H1 (cell line): ENCODE measurements around the gene SIK2. TPM values are rescaled to one million over a fixed set of nuclear protein-coding genes. Genes with fewer than 3 reads are reported as not detected.

Source experiments
- CTCF ChIA-PET: fragments of 300-600 bp; sonication (Branson Sonifier 250); formaldehyde crosslinking; loops from one replicate; lab custom pipeline; 2021; ENCODE audit not compliant: partially characterized antibody; lab: Charles Lee
- POLR2A ChIA-PET: fragments of 300-600 bp; sonication (Branson Sonifier 250); formaldehyde crosslinking; loops from one replicate; lab custom pipeline; 2021; ENCODE audit warnings: inconsistent platforms; ENCODE audit not compliant: partially characterized antibody; lab: Charles Lee
- DNase-seq, 2 experiments: peaks; one replicate each; pipeline versions ENCODE4 v3.0.0 to v3.0.0-alpha.2; 2010 to 2022; ENCODE audit warnings: low spot score in 2 of 2, low read depth in 1 of 2, mixed read lengths in 1 of 2
- FAIRE-seq: peaks from 2 replicates; lab custom pipeline; 2011; peaks lifted over from hg19 to GRCh38; lab: Jason Lieb, UNC
- H2AFZ ChIP-seq: 2 replicates; pipeline ENCODE4 v1.8.1; 2012; ENCODE audit warnings: low read length, inconsistent platforms
- H2AK5ac ChIP-seq: 2 replicates; pipeline ENCODE4 v1.6.1; 2013; ENCODE audit warnings: low read depth, low read length
- H2BK120ac ChIP-seq: replicated peaks from 2 replicates; pipeline ENCODE3; 2013; ENCODE audit warnings: low read depth, low read length, inconsistent platforms
- H2BK12ac ChIP-seq: 2 replicates; pipeline ENCODE4 v1.6.1; 2013; ENCODE audit warnings: low read depth, low read length
- H2BK15ac ChIP-seq: 2 replicates; pipeline ENCODE4 v1.6.1; 2013; ENCODE audit warnings: low read length
- H2BK20ac ChIP-seq: 2 replicates; pipeline ENCODE4 v1.6.1; 2013; ENCODE audit warnings: low read length
- H2BK5ac ChIP-seq: 2 replicates; pipeline ENCODE4 v1.6.1; 2013; ENCODE audit warnings: low read depth, low read length
- H3K14ac ChIP-seq: 2 replicates; pipeline ENCODE4 v1.6.1; 2013; ENCODE audit warnings: inconsistent platforms; ENCODE audit not compliant: insufficient read length
- H3K18ac ChIP-seq: 2 replicates; pipeline ENCODE4 v1.6.1; 2013; ENCODE audit warnings: low read length; ENCODE audit errors: extremely low read depth
- H3K23ac ChIP-seq: 2 replicates; pipeline ENCODE4 v1.6.1; 2013; ENCODE audit warnings: inconsistent platforms; ENCODE audit not compliant: insufficient read length
- H3K23me2 ChIP-seq: 2 replicates; pipeline ENCODE4 v1.6.1; 2013; ENCODE audit warnings: low read depth, low read length
- H3K27ac ChIP-seq: 2 replicates; pipeline ENCODE4 v1.6.1; 2011; ENCODE audit warnings: low read depth, low read length, inconsistent platforms
- H3K27me3 ChIP-seq, 4 experiments: replicated peaks in 1 of 4; 1 replicate in 1 of 4; 2 replicates in 3 of 4; pipeline versions ENCODE4 v1.6.1 to v1.8.1; 2011 to 2013; ENCODE audit warnings: low read length in 3 of 4, mild to moderate bottlenecking in 3 of 4, inconsistent platforms in 2 of 4, mixed read lengths in 2 of 4, moderate library complexity in 1 of 4; ENCODE audit not compliant: control insufficient read depth in 3 of 4, insufficient read depth in 3 of 4; ENCODE audit errors: extremely low read depth in 1 of 4
- H3K36me3 ChIP-seq, 4 experiments: 2 replicates each; pipeline versions ENCODE4 v1.6.1 to v1.8.1; 2011 to 2013; ENCODE audit warnings: mild to moderate bottlenecking in 4 of 4, low read length in 3 of 4, moderate library complexity in 2 of 4, control low read depth in 1 of 4, inconsistent platforms in 1 of 4; ENCODE audit not compliant: insufficient read depth in 4 of 4, control insufficient read depth in 2 of 4
- H3K4ac ChIP-seq: replicated peaks from 2 replicates; pipeline ENCODE3; 2013; ENCODE audit warnings: low read length, low read depth, mixed read lengths, inconsistent platforms; ENCODE audit not compliant: insufficient read length
- H3K4me1 ChIP-seq, 4 experiments: replicated peaks in 1 of 4; 1 replicate in 1 of 4; 2 replicates in 3 of 4; pipeline versions ENCODE4 v1.6.1 to v1.8.1; 2011 to 2013; ENCODE audit warnings: low read length in 3 of 4, inconsistent platforms in 2 of 4, mixed read lengths in 1 of 4; ENCODE audit not compliant: insufficient read depth in 4 of 4, control insufficient read depth in 3 of 4
- H3K4me2 ChIP-seq, 2 experiments: 2 replicates each; pipeline versions ENCODE4 v1.6.1 to v1.8.1; 2011 to 2013; ENCODE audit warnings: low read depth in 2 of 2, low read length in 2 of 2, control low read depth in 1 of 2, inconsistent platforms in 1 of 2, mild to moderate bottlenecking in 1 of 2; ENCODE audit not compliant: insufficient read depth in 1 of 2
- H3K4me3 ChIP-seq, 4 experiments: fragments of 200-600, 300-600 bp in 1 of 4; sonication (generic), shearing (Covaris generic), sonication (Bioruptor Twin) in 1 of 4; 2 replicates each; pipeline versions ENCODE4 v1.5.1 to v1.8.1; 2011 to 2016; ENCODE audit warnings: low read length in 4 of 4, low read depth in 3 of 4, control low read depth in 2 of 4, inconsistent platforms in 2 of 4, mild to moderate bottlenecking in 2 of 4, mixed read lengths in 1 of 4, moderate library complexity in 1 of 4; ENCODE audit not compliant: insufficient read depth in 2 of 4; ENCODE audit errors: extremely low read depth in 1 of 4
- H3K56ac ChIP-seq: replicated peaks from 2 replicates; pipeline ENCODE3; 2013; ENCODE audit warnings: low read depth, mild to moderate bottlenecking, mixed read lengths, low read length, inconsistent platforms; ENCODE audit not compliant: insufficient read length
- H3K79me1 ChIP-seq: 2 replicates; pipeline ENCODE4 v1.6.1; 2013; ENCODE audit warnings: low read depth, low read length, control low read depth
- H3K79me2 ChIP-seq, 2 experiments: 2 replicates each; pipeline versions ENCODE4 v1.6.1 to v1.8.1; 2012 to 2013; ENCODE audit warnings: low read length in 2 of 2, mild to moderate bottlenecking in 2 of 2, inconsistent platforms in 1 of 2; ENCODE audit not compliant: insufficient read depth in 2 of 2, control insufficient read depth in 1 of 2
- H3K9ac ChIP-seq, 4 experiments: replicated peaks in 1 of 4; 1 replicate in 1 of 4; 2 replicates in 3 of 4; pipeline versions ENCODE4 v1.6.1 to v1.8.1; 2011 to 2013; ENCODE audit warnings: low read depth in 3 of 4, low read length in 3 of 4, control low read depth in 2 of 4, mild to moderate bottlenecking in 2 of 4, moderate library complexity in 2 of 4, inconsistent platforms in 1 of 4; ENCODE audit errors: extremely low read depth in 1 of 4
- H3K9me3 ChIP-seq, 2 experiments: 2 replicates each; pipeline versions ENCODE4 v1.6.1 to v1.8.1; 2012 to 2013; ENCODE audit warnings: mild to moderate bottlenecking in 2 of 2, moderate library complexity in 2 of 2, control low read depth in 1 of 2, inconsistent platforms in 1 of 2, low read depth in 1 of 2, low read length in 1 of 2, mixed read lengths in 1 of 2; ENCODE audit not compliant: insufficient read depth in 2 of 2
- H4K20me1 ChIP-seq, 2 experiments: replicated peaks in 1 of 2; 2 replicates each; pipeline versions ENCODE3 to v1.8.1; 2011 to 2013; ENCODE audit warnings: inconsistent platforms in 2 of 2, low read length in 2 of 2, mild to moderate bottlenecking in 1 of 2; ENCODE audit not compliant: insufficient read depth in 2 of 2, control insufficient read depth in 1 of 2
- H4K5ac ChIP-seq: 2 replicates; pipeline ENCODE4 v1.6.1; 2013; ENCODE audit warnings: low read length, low read depth, mixed read lengths, inconsistent platforms; ENCODE audit not compliant: insufficient read length
- H4K8ac ChIP-seq: 2 replicates; pipeline ENCODE4 v1.8.0; 2013; ENCODE audit warnings: mild to moderate bottlenecking, moderate library complexity, low read length, inconsistent platforms; ENCODE audit not compliant: insufficient read depth; ENCODE audit errors: extremely low read depth
- H4K91ac ChIP-seq: replicated peaks from 2 replicates; pipeline ENCODE3; 2013; ENCODE audit warnings: low read length, mixed read lengths, inconsistent platforms; ENCODE audit not compliant: insufficient read length
- FOSL1 ChIP-seq: IDR thresholded peaks from 2 replicates; pipeline ENCODE4 v1.6.1; 2011; ENCODE audit warnings: mild to moderate bottlenecking, low read depth, low read length, moderate library complexity; ENCODE audit not compliant: insufficient read depth
- NANOG ChIP-seq: IDR thresholded peaks from 2 replicates; pipeline ENCODE4 v1.6.1; 2011; ENCODE audit warnings: low read length, low read depth, mild to moderate bottlenecking, inconsistent platforms; ENCODE audit not compliant: insufficient read depth, poor library complexity, severe bottlenecking
- RAD21 ChIP-seq, 2 experiments: IDR thresholded peaks in 1 of 2; conservative IDR thresholded peaks in 1 of 2; 2 replicates each; pipeline ENCODE4 v1.6.1; 2011; ENCODE audit warnings: low read depth in 2 of 2, low read length in 2 of 2, improper control_type of control experiment in 1 of 2, inconsistent platforms in 1 of 2, mild to moderate bottlenecking in 1 of 2, moderate library complexity in 1 of 2
- SIX5 ChIP-seq: IDR thresholded peaks from 2 replicates; pipeline ENCODE4 v1.6.1; 2011; ENCODE audit warnings: mild to moderate bottlenecking, low read depth, low read length
- WGBS, 2 experiments: shearing (Covaris generic) in 1 of 2; methylation state at CpG; one replicate each; pipeline versions ENCODE4 v1.1.6 to v1.1.7; 2013 to 2015; ENCODE audit warnings: low lambda C conversion rate in 2 of 2, mixed read lengths in 2 of 2, inconsistent platforms in 1 of 2, low coverage in 1 of 2, missing lambda C conversion rate in 1 of 2; ENCODE audit not compliant: insufficient replicate concordance in 2 of 2, insufficient coverage in 1 of 2, insufficient read length in 1 of 2; ENCODE audit errors: extremely low coverage in 1 of 2, missing lambda C conversion rate in 1 of 2; 5-methylcytosine and 5-hydroxymethylcytosine counted together
- polyA plus RNA-seq, 7 experiments: library from polyadenylated mRNA; depleted of rRNA in 3 of 7; stranded (reverse) in 5 of 7; unstranded in 2 of 7; fragments of >200 nt in 5 of 7; fragments of 200-250 nt in 2 of 7; gene quantifications; 1 replicate in 5 of 7; 2 replicates in 1 of 7; 4 replicates in 1 of 7; pipeline versions ENCODE4 v1.2.1 to v1.2.3, GENCODE V29; 2011 to 2013; ENCODE audit warnings: missing spikeins in 2 of 7, mixed read lengths in 2 of 7
- total RNA-seq: library from RNA; stranded (reverse); fragmentation: NEBNext Ultra II Directional; extraction: Animal tissue kit (Norgen Biotek cat#: 25700); gene quantifications from 2 replicates; pipeline ENCODE4 v1.2.1, GENCODE V29; 2021

The SIK2 gene
- total and polyA plus RNA-seq, 2 of the 8 experiments (the other 6 are each of a cell fraction or from before 2014, with no cell fraction given): 8.8 to 11.2 TPM

DNA sequence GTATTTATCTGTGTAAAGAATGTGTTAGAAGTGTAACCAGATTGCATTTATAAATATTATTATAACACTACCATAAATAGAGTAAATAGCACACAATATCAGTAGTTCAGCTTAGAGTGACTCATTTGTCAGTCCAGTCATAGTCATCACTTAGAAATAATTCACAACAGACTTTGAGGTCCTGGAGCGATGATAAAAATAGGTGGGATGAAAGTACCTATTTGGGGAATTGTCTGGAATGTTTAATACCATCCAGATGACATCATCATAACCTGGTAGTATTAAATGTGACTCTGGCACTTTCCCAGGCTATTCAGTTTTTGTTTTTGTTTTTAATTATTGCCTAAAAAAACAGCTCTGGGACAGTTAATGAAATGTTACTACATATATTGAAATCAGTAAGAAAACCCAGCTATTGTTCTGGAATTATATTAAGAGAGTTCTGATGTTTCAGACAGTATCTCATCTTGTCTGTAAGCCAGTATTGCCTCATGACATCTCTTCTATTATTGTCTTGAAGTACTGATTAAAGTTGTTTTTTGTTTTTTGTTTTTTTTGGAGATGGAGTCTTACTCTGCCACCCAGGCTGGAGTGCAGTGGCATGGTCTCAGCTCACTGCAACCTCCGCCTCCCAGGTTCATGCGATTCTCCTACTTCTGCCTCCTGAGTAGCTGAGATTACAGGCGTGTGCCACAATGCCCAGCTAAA, 74.8 kb downstream of the SIK2 start:
- H3K79me2 ChIP-seq: no peaks in the 10 kb centered on the region
- no peak overlapping the region for H3K9ac ChIP-seq
- H2BK15ac ChIP-seq: no peak overlapping the region
- no peak overlapping the region for H4K91ac ChIP-seq
- FAIRE-seq (no peak), DNase-seq (no peak)
- H3K27ac ChIP-seq: no peak overlapping the region
- H3K4me1 ChIP-seq: no peaks in the 10 kb centered on the region
- no peak overlapping the region for H2BK12ac ChIP-seq
- CTCF ChIA-PET: interaction anchor here (0.6 kb wide), 1 partner anchor 14 kb away, joined by 5 read pairs; no protein-coding TSS in a partner anchor
- no peak overlapping the region for H2AFZ ChIP-seq
- no peak overlapping the region for H2BK20ac ChIP-seq
- no peak overlapping the region for H3K18ac ChIP-seq
- no peak overlapping the region for H2BK5ac ChIP-seq
- H3K36me3 ChIP-seq: no peaks in the 10 kb centered on the region
- no peak overlapping the region for H4K8ac ChIP-seq
- no peak overlapping the region for H2AK5ac ChIP-seq
- no peak overlapping the region for H3K56ac ChIP-seq
- H3K9me3 ChIP-seq: no peaks in the 10 kb centered on the region
- H3K27me3 ChIP-seq: no peaks in the 10 kb centered on the region
- 85% methylated on average over 4 of the region's 4 CpGs; no CpG with 5 or more reads in 1 of the 2 experiments for WGBS, 2 experiments
- POLR2A ChIA-PET: no interaction called here
- H3K79me1 ChIP-seq: no peaks in the 10 kb centered on the region
- no peaks in the 10 kb centered on the region for H4K20me1 ChIP-seq
- no peak overlapping the region for H3K4me3 ChIP-seq
- no peak overlapping the region for H2BK120ac ChIP-seq
- H3K4ac ChIP-seq: no peak overlapping the region
- no peaks in the 10 kb centered on the region for H3K23me2 ChIP-seq
- TF ChIP-seq SIX5 (no peak), FOSL1 (no peak), NANOG (no peak), RAD21 (IDR thresholded peaks at IDR 0.05 in 1 of 2, conservative IDR thresholded peaks at IDR 0.05 in 1 of 2; ENCODE audit: low read depth in 2 of 2, low read length in 2 of 2) (no peak)
- H3K14ac ChIP-seq: no peak overlapping the region
- H4K5ac ChIP-seq: no peak overlapping the region
- H3K23ac ChIP-seq: no peak overlapping the region
- no peak overlapping the region for H3K4me2 ChIP-seq
